AG08396 (cell line): ENCODE results near the gene TPST2.

ENCODE experiments used
- DNase-seq: peaks from one replicate; pipeline ENCODE4 v3.0.0; 2012; ENCODE audit warnings: low spot score, mixed read lengths

Gene TPST2

GRCh38 chr22:26579331-26579886, 10.5 kb downstream of the TPST2 start:
- no peak for DNase-seq

GRCh38 chr22:26577081-26577480, 12.9 kb downstream of the TPST2 start:
- no peak for DNase-seq

- no peak for DNase-seq
Observed at GRCh38 chr22:26576026-26576680, 13.8 kb downstream of the TPST2 start.

GRCh38 chr22:26574001-26574723, 15.8 kb downstream of the TPST2 start:
- DNase-seq, result no peak

- DNase-seq, result no peak
Observed at GRCh38 chr22:26573026-26573662, 16.8 kb downstream of the TPST2 start.

- no peak for DNase-seq
Observed at GRCh38 chr22:26570864-26571525, 18.9 kb downstream of the TPST2 start.

GRCh38 chr22:26570115-26570514, 19.8 kb downstream of the TPST2 start:
- DNase-seq, result no peak

GRCh38 chr22:26568207-26568706, 21.7 kb downstream of the TPST2 start:
- DNase-seq, result no peak

GRCh38 chr22:26567610-26568009, 22.3 kb downstream of the TPST2 start:
- no peak for DNase-seq

GRCh38 chr22:26566994-26567393, 22.9 kb downstream of the TPST2 start:
- no peak for DNase-seq

GRCh38 chr22:26565889-26566288, 24.0 kb downstream of the TPST2 start:
- DNase-seq, result no peak

- no peak for DNase-seq
Observed at GRCh38 chr22:26565181-26565580, 24.8 kb downstream of the TPST2 start.

GRCh38 chr22:26564672-26565071, 25.3 kb downstream of the TPST2 start:
- no peak for DNase-seq

GRCh38 chr22:26564181-26564580, 25.8 kb downstream of the TPST2 start:
- DNase-seq, result no peak

GRCh38 chr22:26563022-26563421, 26.9 kb downstream of the TPST2 start:
- DNase-seq, result no peak

GRCh38 chr22:26561756-26562417, 28.0 kb downstream of the TPST2 start:
- DNase-seq, result no peak

- DNase-seq, result no peak
Observed at GRCh38 chr22:26559961-26560575, 29.9 kb downstream of the TPST2 start.

- no peak for DNase-seq
Observed at GRCh38 chr22:26558248-26558895, 31.6 kb downstream of the TPST2 start.

GRCh38 chr22:26556904-26557303, 33.0 kb downstream of the TPST2 start:
- DNase-seq, result no peak

- DNase-seq, result no peak
Observed at GRCh38 chr22:26555478-26555877, 34.5 kb downstream of the TPST2 start.

- DNase-seq, result no peak
Observed at GRCh38 chr22:26554956-26555355, 35.0 kb downstream of the TPST2 start.
